Activated CD4-positive, CD25-positive, alpha-beta regulatory T cell treated with anti-CD3 and anti-CD28 coated beads, Interleukin-2, amount 50 U/mL, for 72 hours (primary cell): ENCODE measurements around the gene EREG.
"Not testable (repeated sequence)": the region's sequence is repeated elsewhere in the genome, so short reads cannot be mapped to it uniquely, and the experiment has no call there.

ENCODE experiments used
- DNase-seq: peaks from one replicate; pipeline ENCODE4 v3.0.0; 2021

The EREG gene, protein sequence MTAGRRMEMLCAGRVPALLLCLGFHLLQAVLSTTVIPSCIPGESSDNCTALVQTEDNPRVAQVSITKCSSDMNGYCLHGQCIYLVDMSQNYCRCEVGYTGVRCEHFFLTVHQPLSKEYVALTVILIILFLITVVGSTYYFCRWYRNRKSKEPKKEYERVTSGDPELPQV

DNA sequence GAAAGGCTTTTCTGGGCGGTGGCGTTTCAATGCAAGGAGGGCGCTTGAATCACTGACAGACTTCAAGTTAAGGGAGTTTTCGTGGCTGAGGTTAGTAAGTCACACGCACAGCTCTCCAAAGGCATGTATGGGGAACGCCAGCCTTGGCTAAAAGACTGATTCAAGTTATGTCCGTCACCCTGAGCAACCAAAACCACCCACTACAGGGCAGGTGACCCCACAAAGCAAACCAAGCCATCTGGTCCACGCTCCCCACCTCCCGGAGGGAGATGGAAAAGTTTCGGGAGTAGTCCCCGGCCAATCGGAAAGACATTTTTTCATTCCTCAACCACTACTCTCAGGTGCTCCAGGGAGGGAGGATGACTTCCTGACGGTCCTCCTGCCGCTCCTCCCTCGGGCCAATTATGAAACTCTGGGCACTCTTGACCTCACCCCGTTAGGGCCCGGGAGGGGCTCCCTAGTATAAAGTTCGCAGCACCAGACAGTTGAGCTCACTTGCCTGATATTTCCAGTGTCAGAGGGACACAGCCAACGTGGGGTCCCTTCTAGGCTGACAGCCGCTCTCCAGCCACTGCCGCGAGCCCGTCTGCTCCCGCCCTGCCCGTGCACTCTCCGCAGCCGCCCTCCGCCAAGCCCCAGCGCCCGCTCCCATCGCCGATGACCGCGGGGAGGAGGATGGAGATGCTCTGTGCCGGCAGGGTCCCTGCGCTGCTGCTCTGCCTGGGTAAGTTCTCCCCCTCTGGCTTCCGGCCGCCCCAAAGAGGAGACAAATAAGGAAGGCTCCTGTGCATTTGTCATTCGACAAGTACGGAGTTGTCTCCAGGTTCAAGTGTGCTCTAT is at the start of gene EREG:
TSS of gene EREG (plus strand) at position 494 of the 840 bp plus-strand sequence. CDS start at position 658, 164 bp downstream.
- no peak for DNase-seq

DNA sequence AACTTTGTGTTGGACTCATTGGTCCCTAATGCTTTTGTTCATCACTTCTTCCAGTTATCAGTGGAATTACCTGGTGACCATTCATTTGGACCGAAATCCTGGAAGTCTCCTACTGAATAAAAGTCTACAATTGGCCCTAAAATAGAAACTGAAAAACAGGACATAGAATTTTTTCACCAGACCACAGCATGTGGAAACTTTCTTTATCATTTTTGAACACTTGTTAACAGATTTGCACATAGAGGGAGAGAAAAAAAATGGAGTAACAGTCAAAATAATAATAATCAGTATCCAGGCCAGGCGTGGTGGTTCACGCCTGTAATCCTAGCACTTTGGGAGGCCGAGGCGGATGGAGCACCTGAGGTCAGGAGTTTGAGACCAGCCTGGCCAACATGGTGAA is 49.6 kb upstream of the EREG start:
- DNase-seq, result no peak

DNA sequence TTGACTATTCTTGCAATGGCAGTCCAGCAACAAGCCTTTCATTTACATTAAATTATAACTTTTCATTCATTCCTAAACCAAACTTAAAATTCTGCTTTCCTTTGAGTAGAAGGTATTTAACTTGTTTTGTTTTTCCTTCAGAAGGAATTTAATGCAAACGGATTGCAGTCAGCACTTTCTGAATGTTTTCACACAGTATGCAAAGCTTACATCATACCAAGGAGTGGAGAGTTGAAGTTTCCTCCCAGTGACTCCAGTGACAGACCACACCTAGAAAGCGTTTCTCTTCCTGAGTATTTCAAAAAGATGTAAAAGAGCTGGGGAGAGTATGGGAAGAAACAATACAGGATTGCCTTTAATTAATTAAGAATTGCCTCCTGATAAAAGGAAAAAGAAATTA is 48.5 kb upstream of the EREG start:
- DNase-seq, result no peak

DNA sequence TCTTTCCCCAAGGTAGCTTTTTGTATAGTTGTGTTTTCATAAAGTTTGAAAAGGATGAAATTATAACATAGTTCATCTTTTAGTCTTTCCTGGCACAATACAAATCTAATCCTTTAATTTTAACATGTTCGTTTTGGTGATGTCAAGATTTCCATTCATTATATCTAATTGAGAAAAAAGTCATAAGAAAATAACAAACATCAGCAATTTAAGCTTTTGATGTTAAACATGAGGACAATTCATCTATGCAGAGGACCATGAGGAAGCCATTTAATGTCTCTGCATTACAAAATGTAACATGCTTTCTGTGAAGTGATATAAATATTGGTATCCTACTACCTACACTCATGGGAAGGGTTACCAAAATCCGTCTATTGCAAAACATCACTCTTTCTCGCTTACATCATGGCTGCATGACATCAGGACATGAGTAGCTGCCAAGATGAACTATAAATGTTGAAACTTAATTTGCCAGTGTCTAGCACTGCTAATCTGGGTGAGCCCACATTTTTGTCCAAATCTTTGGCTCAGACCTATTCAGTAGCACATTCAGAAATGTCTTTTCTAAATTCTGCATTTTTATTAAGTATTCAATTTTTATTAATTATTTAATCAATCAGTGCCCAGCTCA is 47.2 kb upstream of the EREG start:
- DNase-seq, result no peak

DNA sequence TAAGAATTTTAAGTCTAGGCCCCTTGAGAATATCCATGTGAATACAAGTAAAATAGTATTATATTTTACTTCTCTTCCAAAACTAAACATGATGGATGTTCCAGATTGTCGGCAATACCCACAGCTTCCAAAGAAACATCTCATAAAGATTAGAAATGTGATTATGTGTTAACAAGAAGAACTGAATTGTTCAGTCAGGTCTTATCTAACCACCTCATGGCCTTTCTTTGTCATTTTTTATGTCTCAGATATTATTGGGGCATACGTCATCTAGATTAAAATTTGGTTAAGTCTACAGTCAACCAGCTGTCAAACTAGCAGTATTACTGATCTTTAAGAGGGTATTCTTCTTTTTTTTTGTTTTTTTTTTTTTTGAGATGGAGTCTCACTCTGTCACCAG is 46.7 kb upstream of the EREG start:
- no peak for DNase-seq

DNA sequence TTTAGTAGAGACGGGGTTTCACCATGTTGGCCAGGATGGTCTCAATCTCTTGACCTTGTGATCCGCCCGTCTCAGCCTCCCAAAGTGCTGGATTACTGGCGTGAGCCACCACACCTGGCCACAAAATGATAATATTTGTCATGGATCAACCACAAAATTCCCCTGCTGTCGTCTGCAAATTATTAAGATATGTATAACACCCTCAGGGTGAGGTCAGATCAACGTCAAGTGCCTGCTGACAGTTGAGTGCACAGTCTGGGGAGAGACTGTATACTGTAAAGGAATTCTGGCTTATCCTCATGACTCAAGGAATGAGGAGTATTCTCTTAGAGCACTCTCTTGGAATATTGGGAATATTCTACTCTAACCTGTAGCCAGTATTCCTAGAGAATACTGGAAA is 45.5 kb upstream of the EREG start:
- DNase-seq, result no peak

DNA sequence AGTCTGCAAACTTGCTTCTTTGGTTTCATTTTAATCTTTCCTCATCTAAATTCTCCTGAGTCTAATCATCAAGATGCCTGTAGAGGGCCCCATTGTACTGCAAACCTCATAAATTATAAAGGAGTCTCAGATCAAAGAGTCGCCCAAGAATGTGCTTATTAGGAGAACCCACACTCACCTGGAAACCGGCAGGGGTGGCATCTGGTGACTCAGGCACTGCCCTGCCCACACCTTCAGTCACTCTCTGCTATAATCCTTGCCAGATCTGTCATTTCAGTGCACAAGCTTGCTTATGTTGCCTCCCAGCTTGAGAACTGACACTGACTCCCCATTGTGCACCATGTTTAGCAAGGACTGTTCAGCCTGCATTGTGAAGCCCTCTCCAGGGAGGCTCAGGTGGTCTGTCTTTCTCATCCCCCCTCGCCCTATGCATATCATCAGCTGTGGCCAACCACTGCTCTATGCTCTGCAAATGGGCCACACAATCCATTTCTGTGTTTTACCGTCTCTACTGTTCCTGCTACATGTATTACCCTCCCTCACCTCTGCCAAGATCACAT is 44.3 kb upstream of the EREG start:
- DNase-seq, result no peak

DNA sequence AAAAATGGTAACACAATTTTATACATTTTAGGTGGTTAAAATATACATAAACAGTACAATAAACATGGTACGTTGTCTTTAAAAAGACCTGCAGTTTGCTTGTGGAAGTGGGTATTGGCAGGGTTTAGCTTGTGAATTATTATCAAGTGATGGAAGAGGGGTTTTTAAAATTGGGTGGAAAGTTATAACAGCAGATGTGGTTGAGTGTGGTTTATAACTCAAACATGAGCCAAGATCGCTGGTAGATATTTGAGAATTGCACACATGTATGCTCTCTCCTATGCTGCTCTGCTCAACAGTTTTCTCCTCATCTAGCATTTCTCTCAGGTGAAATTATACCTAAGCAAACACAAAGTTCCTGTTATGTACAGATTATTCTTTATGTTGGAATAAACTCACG is 42.6 kb upstream of the EREG start:
- no peak for DNase-seq

DNA sequence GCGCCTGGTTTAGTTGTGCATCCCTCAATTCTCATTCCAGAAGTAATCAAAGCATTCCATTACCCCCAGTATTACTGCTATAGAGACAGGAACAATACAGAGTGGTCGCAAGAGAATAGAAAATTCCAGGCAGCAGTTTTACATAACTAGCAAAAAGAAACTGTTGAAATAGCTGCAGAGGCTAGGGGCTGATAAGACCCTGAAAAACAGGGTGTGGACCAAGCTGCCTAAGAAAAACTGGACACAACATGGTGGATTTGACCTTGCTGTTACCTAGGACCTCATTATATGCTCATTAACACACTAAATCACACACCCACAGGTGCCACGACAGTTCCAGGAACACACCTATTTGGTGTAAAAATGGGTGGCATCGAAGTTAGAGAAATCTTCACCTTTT is 41.3 kb upstream of the EREG start:
- no peak for DNase-seq

DNA sequence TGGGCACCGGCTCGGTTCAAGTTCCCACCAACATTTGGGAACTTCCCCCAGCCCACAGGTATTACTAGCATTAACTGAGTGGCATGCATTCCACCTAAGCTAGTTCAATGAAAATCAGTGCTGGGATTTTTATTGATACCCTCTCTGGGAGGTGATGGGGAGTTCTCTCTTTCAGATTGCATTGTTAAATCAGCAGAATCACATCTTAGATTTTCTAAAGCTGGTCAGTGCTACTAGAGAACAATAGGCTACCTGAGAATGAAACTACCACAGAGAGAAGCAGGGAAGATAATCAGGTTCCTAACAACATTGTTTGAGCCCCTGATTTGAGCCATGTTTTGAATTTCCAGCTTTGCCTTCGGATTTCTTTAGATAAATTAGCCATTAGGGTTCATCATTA is 40.7 kb upstream of the EREG start:
- no peak for DNase-seq

DNA sequence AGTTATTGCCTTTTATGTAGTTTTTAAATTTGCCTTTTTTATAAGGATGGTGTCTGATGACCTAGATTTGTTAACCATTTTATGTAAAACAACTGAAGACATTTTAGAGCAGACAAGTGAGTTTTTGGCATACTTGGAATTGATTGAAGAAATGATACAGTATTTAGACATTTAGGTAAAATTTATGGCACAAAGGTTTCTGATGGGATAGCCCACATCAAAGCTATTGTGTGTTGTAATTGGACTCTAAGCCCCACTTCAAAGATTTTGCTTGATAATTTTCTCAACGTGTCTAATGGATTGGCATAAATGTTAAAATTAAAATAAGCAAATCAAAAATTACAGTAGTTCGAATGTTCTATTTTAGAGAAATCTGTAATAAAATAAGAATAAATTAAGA is 39.1 kb upstream of the EREG start:
- no peak for DNase-seq

DNA sequence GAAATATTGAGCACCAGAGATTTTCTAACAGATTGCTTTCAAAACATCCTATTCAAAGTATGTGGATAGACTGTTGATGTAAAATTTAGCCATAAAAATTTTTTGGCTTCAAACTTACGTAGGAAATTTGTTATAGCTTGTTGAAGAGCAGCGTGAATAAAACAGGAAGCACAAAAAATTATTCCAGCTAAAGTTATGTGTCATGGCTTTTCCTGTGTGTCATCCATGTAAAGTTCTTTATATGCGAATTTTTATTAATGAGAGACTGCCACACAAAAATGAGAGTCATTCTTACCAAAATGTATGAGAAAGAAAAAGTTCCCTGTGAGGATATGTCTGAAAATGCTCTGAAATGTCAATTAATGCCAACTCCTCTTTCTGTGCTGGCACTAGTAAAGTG is 37.2 kb upstream of the EREG start:
- no peak for DNase-seq

DNA sequence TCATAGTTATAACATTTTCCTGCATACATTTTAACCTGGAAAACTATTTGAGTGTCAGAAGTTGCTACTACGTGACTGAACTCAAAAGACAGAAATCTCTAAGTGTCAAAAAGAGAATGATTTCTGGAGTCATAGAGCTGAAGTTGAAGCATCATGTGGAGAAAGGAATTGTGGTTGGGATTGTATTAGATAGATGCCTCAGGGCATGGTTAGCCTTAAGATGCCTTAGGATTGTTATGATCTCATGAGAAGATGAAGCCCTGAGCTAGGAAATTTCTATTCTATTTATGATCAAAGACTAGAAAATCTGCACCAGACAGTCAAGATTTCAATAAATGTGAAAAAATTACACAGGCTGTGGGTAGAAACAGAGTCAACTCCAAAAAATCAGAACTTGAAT is 36.4 kb upstream of the EREG start:
- DNase-seq, result no peak

DNA sequence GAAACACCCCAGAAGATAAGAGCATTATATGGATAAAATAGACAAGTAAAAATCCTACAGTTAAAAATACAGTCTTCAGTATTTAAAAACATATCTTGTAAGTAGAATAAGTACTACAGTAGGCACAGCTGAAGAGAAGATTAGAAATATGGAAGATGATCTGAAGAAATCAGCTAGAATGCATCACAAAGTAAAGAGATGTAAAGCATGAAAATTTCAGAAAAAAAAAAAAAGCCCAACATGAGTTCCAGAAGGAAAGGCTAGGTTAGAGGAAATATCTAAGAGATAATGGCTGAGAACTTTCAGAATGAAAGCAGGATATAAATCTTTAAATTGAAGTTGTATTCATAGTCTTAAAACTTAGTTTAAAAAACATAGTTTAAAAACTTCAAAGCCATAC is 35.6 kb upstream of the EREG start:
- no peak for DNase-seq

DNA sequence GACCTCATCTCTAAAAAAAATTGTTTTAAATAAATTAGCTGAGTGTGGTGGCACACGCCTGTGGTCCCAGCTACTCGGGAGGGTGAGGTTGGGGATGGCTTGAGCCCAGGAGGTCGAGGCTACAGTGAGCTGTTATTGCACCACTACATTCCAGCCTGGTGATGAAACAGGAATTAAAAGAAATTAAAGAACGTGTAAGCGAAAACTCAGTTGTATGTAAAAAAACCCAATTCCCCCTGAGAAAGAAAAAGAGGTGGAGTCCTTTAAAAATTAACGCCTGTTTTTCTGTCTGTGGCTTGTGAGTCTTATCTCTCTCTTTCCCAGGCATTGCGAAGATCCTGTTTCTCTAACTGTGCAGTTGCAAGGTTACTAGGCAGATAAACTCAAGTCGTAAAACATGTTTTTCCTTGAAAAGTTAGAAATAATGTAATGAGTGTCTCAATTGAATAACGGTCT is 34.6 kb upstream of the EREG start:
- no peak for DNase-seq

DNA sequence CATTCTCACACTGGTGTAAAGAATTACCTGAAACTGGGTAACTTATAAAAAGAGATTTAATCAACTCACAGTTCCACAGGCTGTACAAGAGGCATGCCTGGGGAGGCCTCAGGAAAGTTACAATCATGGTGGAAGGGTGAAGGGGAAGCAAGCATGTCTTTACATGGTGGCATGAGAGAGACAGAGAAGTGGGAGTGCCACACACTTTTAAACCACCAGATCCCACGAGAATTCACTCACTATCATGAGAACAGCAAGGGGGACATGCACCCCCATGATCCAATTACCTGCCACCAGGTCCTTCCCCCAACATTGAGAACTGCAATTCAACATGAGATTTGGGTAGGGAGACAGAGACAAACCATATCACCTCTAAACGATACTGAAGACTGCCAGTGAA is 33.7 kb upstream of the EREG start:
- DNase-seq, result no peak

DNA sequence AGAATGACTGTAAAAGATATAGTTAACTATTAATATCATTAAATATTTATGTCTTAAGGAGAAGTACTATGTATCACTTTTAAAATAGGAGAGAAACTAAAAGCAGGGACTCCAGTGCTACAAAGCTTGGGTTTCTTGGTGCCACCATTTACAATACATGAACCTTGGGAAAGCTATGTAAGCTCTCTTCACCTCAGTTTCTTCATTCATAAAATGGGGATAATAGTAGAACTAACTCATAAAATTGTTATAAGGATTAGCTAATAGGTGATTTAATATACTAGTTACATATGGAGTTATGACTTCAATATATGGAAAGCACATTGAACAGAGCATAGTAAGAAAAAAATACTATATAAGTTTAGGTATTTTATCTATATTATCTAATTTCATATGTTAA is 33.0 kb upstream of the EREG start:
- no peak for DNase-seq

DNA sequence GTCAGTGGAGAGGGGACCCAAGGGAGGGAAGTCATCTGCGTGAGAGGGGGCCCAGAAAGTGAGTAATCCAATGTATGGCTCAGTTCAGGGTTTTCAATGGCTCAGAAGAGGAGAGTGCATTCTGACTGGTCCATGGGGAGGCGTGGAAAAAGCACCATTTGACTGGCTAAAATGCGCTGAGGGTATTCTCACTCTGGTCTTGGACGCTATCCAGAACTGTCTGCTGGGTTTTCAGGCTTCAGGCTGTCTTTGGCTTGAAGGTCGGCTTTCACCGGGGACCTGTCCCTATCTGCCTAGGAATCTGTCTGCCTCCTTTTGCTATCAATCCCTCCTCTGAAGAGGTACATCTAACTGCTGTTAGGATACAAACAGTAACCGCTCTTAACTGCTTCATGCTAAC is 30.3 kb upstream of the EREG start:
- DNase-seq, result no peak

DNA sequence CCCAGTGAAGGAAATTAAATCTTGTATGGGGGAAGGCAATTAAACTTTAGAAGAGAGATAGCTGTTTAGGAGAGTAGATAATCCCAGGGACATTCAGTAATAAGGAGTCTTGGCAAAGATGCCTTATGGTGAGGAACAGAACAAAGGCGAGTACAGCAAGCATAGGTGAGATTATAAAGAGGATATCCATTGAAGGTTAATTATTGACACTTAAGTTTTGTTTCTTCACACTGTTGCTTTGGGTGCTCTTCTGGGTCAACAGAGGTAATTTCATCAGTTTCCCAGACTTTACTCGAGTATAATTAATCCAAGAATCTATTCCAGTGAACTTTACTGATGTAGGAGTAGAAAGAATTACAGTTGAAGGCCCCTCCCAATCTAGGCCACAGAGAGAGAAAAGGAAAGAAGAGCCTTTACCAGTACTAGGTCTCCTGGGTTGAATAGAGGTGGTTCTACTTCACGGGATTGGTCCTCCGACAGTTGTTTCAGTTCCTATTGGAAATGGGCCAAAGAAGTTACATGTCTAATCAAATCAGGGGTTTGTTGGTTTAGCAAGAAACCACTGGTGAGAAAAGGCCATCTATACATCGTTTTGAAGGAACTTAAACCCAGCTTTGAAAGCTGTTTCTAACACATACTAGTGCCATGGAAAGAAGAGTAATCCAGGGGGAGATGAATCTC is 29.5 kb upstream of the EREG start:
- DNase-seq, result no peak

DNA sequence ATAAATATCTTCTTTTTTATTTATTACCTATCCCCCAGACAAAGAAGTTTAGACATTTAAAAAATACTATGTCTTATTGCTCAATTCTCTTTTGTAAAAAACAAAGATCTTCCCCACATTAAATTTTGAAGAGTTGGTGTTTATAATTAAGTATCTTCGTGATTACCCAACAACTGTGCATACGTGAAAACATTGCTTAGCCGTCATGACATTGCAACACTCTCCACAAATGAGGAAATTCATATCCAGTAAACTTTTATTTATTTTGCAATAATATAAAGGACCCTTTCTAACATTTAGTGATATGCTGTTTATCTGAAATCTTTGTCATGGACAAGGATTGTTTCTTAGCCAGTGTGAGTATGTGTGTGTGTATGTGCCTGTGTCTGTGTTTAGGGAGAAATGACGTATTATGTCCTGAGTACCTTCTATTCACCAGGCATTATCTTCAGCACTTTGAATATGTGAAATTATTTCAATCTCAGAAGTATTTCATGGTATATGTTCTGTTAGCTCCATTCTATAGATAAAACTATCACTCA is 26.1 kb upstream of the EREG start:
- DNase-seq, result no peak

DNA sequence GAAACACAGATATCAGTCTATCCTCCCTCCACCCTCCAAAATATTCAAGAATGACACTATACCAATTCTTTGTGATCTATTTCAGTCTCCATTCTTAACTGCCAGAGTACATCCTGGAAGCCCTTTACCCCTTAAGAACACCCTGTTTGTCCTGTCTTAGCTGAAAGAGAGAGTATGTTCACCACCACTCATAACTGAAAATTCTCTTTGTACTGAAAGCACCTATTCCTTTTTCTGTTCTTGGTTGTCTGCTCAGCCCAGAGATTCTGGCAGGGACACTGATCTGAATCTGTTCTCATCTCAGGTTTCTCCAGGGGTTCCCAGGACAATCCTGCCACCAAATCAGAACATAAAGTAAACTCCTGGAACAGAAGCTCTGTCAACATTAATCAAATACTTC is 25.4 kb upstream of the EREG start:
- no peak for DNase-seq

DNA sequence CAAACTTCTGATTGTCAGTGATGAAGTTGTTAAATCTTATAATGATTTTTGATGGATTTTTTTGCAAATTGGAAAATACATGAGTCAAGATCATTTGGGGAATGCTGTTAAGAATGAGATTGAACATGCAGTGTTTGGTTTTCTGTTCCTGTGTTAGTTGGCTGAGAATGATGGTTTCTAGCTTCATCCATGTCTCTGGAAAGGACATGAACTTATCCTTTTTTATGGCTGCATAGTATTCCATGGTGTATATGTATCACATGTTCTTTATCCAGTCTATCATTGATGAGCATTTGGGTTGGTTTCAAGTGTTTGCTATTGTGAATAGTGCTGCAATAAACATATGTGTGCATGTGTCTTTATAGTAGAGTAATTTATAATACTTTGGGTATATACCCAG is 24.5 kb upstream of the EREG start:
- not testable (repeated sequence) for DNase-seq

DNA sequence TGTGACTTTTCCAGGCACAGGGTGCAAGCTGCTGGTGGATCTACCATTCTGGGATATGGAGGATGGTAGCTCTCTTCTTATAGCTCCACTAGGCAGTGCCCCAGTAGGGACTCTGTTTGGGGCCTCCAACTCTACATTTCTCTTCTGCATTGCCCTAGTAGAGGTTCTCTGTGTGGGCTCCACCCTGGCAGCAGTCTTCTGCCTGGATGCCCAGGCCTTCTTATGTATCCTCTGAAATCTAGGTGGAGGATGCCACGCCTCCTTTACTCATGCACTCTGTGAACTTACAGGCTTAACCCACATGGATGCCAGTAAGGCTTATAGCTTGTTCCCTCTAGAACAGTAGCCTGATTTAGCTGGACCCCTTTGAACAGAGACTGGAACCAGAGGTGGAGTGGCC is 20.9 kb upstream of the EREG start:
- DNase-seq, result no peak
